Hindlimb muscle (tissue), 1 donor: ENCODE data around the gene DNAH12. TPM values are rescaled to one million over a fixed set of nuclear protein-coding genes. Genes with fewer than 3 reads are reported as not detected.

Source experiments
- polyA plus RNA-seq: library from polyadenylated mRNA; unstranded; fragments of 120-200 nt; gene quantifications from one replicate; pipeline ENCODE4 v1.2.1, GENCODE V29; 2013; ENCODE audit not compliant: insufficient read length

The DNAH12 gene
- polyA plus RNA-seq, 1 donor, result 0.50 TPM

Other genes starting within 250 kb of the DNAH12 start
- gene PDE12, start 11.9 kb upstream of the DNAH12 start, polyA plus RNA-seq, result 8.2 TPM
- 130 TPM for gene ARF4, start 53.0 kb upstream of the DNAH12 start, polyA plus RNA-seq
- 17.2 TPM for gene DENND6A, start 148.7 kb upstream of the DNAH12 start, polyA plus RNA-seq
- 51.0 TPM for gene SLMAP, start 212.0 kb upstream of the DNAH12 start, polyA plus RNA-seq